Measurements from ENCODE around the gene TXNRD1.

DNA sequence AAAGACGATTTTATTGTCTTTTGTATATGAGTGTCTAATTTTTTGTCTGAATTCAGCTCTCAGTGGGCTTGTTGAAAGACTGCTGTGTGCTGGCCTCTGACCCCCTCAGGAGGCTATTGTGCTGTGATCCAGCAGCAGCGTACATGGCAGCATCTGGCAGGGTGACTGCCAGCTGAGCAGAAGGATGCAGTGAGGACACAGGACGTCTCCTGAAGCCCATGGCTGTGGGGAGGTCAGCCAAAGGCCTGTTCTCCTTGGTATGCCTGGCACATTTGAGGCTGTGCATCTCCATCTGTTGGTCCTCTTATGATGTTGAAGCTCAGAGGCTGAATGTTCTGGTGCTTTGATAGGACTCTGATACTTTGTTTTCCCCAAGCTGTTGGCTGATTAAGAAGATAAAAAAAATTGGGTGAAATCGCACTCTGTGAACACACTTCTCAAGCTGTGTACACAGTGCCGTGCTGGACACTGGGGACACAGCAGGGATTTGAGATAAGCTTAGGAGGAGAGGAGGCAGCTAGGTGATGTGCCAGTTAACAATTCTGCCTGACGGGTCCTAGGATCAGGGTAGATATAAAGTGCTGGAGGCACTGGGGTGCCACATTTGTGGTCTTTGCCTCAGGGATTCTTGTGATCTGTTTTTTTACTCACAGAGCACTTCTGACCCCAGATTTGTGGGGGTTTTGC lies 125.5 kb downstream of the TXNRD1 start:
- no peak for TF ChIP-seq POLR2A (IDR thresholded peaks at IDR 0.05)
- TF ChIP-seq, protein P1, sequence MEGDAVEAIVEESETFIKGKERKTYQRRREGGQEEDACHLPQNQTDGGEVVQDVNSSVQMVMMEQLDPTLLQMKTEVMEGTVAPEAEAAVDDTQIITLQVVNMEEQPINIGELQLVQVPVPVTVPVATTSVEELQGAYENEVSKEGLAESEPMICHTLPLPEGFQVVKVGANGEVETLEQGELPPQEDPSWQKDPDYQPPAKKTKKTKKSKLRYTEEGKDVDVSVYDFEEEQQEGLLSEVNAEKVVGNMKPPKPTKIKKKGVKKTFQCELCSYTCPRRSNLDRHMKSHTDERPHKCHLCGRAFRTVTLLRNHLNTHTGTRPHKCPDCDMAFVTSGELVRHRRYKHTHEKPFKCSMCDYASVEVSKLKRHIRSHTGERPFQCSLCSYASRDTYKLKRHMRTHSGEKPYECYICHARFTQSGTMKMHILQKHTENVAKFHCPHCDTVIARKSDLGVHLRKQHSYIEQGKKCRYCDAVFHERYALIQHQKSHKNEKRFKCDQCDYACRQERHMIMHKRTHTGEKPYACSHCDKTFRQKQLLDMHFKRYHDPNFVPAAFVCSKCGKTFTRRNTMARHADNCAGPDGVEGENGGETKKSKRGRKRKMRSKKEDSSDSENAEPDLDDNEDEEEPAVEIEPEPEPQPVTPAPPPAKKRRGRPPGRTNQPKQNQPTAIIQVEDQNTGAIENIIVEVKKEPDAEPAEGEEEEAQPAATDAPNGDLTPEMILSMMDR (IDR thresholded peaks at IDR 0.05) = no peak
